Measurements from ENCODE around the gene RSRC1. TPM values are rescaled to one million over a fixed set of nuclear protein-coding genes. Genes with fewer than 3 reads are reported as not detected.

The RSRC1 gene
- total RNA-seq, 1 experiment from 2014 or later, result 49.4 TPM

DNA sequence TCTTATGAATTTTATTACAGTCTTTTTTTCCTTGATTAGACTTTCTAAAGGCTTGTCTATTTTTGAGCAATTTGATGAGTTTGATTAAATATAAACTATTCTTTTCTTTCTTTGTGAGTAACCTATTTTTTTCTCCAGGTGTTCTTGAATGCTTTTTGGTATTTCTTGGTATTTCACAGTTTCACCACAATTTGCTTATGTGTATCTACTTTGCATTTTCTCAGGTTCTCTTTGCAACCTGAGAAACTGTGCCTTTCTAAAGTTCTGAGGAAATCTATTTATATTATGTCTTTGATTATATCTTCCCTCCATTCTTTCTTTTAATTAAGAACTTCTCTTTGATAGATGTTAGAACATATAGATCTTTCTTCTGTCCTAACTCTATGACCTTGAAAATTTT is 344.0 kb downstream of the RSRC1 start:
- no TSS peak for BruUV-seq (replicated peaks)
- no peak for DNase-seq (ENCODE audit: low read depth, low spot score)
- Histone ChIP-seq H3K4me1 (ENCODE audit: control insufficient read depth, insufficient read depth, low read length) (no peaks in the 10 kb centered on the region), H3K4me3 (ENCODE audit: low read depth in 2 of 2, low read length in 2 of 2) (no peak overlapping the region), H3K27me3 (ENCODE audit: control insufficient read depth, insufficient read depth, low read length) (no peaks in the 10 kb centered on the region), H3K9me3 (ENCODE audit: control insufficient read depth, insufficient read depth, low read depth, low read length) (no peaks in the 10 kb centered on the region), H3K27ac (ENCODE audit: low read length) (no peak overlapping the region), H3K36me3 (ENCODE audit: control insufficient read depth, insufficient read depth, low read length) (no peaks in the 10 kb centered on the region)
- TF ChIP-seq REST (IDR thresholded peaks at IDR 0.05; ENCODE audit: insufficient read depth in 1 of 2, low read depth in 2 of 2, low read length in 1 of 2) (no peak), CTCF (IDR thresholded peaks at IDR 0.05) (no peak), TCF7L2 (IDR thresholded peaks at IDR 0.05; ENCODE audit: low read depth, low read length) (no peak), SIN3A (IDR thresholded peaks at IDR 0.05; ENCODE audit: borderline replicate concordance, insufficient read depth, low read depth, low read length) (no peak), POLR2AphosphoS5 (IDR thresholded peaks at IDR 0.05; ENCODE audit: low read depth, low read length) (no peak)
- no peak for ATAC-seq
- intact Hi-C loops (cut with micrococcal nuclease; ENCODE audit: unreplicated experiment) (no loop called here), in situ Hi-C loops (cut with HindIII; ENCODE audit: low pct_unique_long_range_greater_than_20kb, low sequenced_read_pairs) (no loop called here)
- ChIA-PET CTCF (no interaction called here), POLR2A (no interaction called here)

- no TSS peak for BruUV-seq (replicated peaks)
- no peak overlapping the region for H3K4me3 ChIP-seq (ENCODE audit: low read depth in 2 of 2, low read length in 2 of 2)
- POLR2A ChIA-PET, result no interaction called here
- CTCF ChIA-PET, result no interaction called here
- H3K36me3 ChIP-seq (ENCODE audit: control insufficient read depth, insufficient read depth, low read length), result no peaks in the 10 kb centered on the region
- intact Hi-C loops (cut with micrococcal nuclease; ENCODE audit: unreplicated experiment) (no loop called here), in situ Hi-C loops (cut with HindIII; ENCODE audit: low pct_unique_long_range_greater_than_20kb, low sequenced_read_pairs) (no loop called here)
- H3K27me3 ChIP-seq (ENCODE audit: control insufficient read depth, insufficient read depth, low read length), result no peaks in the 10 kb centered on the region
- no peak for TF ChIP-seq TCF7L2 (IDR thresholded peaks at IDR 0.05; ENCODE audit: low read depth, low read length)
- TF ChIP-seq SIN3A (IDR thresholded peaks at IDR 0.05; ENCODE audit: borderline replicate concordance, insufficient read depth, low read depth, low read length), result no peak
- TF ChIP-seq POLR2AphosphoS5 (IDR thresholded peaks at IDR 0.05; ENCODE audit: low read depth, low read length), result no peak
- no peak for TF ChIP-seq REST (IDR thresholded peaks at IDR 0.05; ENCODE audit: insufficient read depth in 1 of 2, low read depth in 2 of 2, low read length in 1 of 2)
- no peak for TF ChIP-seq CTCF (IDR thresholded peaks at IDR 0.05)
- H3K4me1 ChIP-seq (ENCODE audit: control insufficient read depth, insufficient read depth, low read length), result no peaks in the 10 kb centered on the region
- no peaks in the 10 kb centered on the region for H3K9me3 ChIP-seq (ENCODE audit: control insufficient read depth, insufficient read depth, low read depth, low read length)
- H3K27ac ChIP-seq (ENCODE audit: low read length), result no peak overlapping the region
- DNase-seq (ENCODE audit: low read depth, low spot score) (no peak), ATAC-seq (no peak)
Observed at GRCh38 chr3:158455406-158455805, 345.5 kb downstream of the RSRC1 start.
